Esophagus mucosa (tissue), 1 donor: Measurements from ENCODE around the gene TSC22D2. TPM values are rescaled to one million over a fixed set of nuclear protein-coding genes. Genes with fewer than 3 reads are reported as not detected.

Source experiments
- ATAC-seq: fragments of 200-7000 bp; cut with Tn5 transposase; one replicate; pipeline ENCODE4 v1.9.1; 2020
- total RNA-seq: library from RNA; stranded (reverse); gene quantifications from one replicate; pipeline ENCODE4 v1.2.4, GENCODE V29; 2023
- donor health status: DM: yes; HTN: yes; CAD: no.

The TSC22D2 gene
- total RNA-seq, 1 donor from 2014 or later: 28.1 TPM

- no peak for ATAC-seq
Measured at GRCh38 chr3:150412561-150413231, 4.6 kb downstream of the TSC22D2 start.

GRCh38 chr3:150414258-150414657 lies 6.2 kb downstream of the TSC22D2 start:
- no peak for ATAC-seq

- no peak for ATAC-seq
Measured at GRCh38 chr3:150414959-150415358, 6.9 kb downstream of the TSC22D2 start.

- ATAC-seq: no peak
Measured at GRCh38 chr3:150419076-150419868, 11.2 kb downstream of the TSC22D2 start.

GRCh38 chr3:150419959-150420358 lies 11.9 kb downstream of the TSC22D2 start:
- ATAC-seq: no peak

GRCh38 chr3:150421256-150421655 lies 13.2 kb downstream of the TSC22D2 start:
- no peak for ATAC-seq

- peak; percentile 79 for ATAC-seq
Measured at GRCh38 chr3:150421799-150422548, 13.9 kb downstream of the TSC22D2 start.

- no peak for ATAC-seq
Measured at GRCh38 chr3:150422907-150423306, 14.8 kb downstream of the TSC22D2 start.

GRCh38 chr3:150423761-150424160 lies 15.7 kb downstream of the TSC22D2 start:
- ATAC-seq: no peak

- ATAC-seq: no peak
Measured at GRCh38 chr3:150426292-150426691, 18.2 kb downstream of the TSC22D2 start.

- ATAC-seq: no peak
Measured at GRCh38 chr3:150428562-150428961, 20.5 kb downstream of the TSC22D2 start.

- no peak for ATAC-seq
Measured at GRCh38 chr3:150429767-150430671, 21.9 kb downstream of the TSC22D2 start.

- no peak for ATAC-seq
Measured at GRCh38 chr3:150433347-150433746, 25.2 kb downstream of the TSC22D2 start.

GRCh38 chr3:150434234-150434633 lies 26.1 kb downstream of the TSC22D2 start:
- no peak for ATAC-seq

- no peak for ATAC-seq
Measured at GRCh38 chr3:150436161-150436560, 28.1 kb downstream of the TSC22D2 start.

GRCh38 chr3:150439657-150440056 lies 31.6 kb downstream of the TSC22D2 start:
- ATAC-seq: no peak

GRCh38 chr3:150443331-150443741 lies 35.2 kb downstream of the TSC22D2 start:
- no peak for ATAC-seq

GRCh38 chr3:150444371-150444770 lies 36.3 kb downstream of the TSC22D2 start:
- no peak for ATAC-seq

- no peak for ATAC-seq
Measured at GRCh38 chr3:150446470-150446977, 38.4 kb downstream of the TSC22D2 start.

- ATAC-seq: no peak
Measured at GRCh38 chr3:150447084-150447483, 39.0 kb downstream of the TSC22D2 start.

GRCh38 chr3:150447631-150448465 lies 39.8 kb downstream of the TSC22D2 start:
- ATAC-seq: no peak
